GM18951 (cell line): ENCODE data around the gene TRAF3.
"Not testable (repeated sequence)": the region's sequence is repeated elsewhere in the genome, so short reads cannot be mapped to it uniquely, and the experiment has no call there.

Source experiments
- POLR2A ChIP-seq: IDR thresholded peaks from 4 replicates; pipeline ENCODE4 v1.6.1; 2011; ENCODE audit warnings: mild to moderate bottlenecking; ENCODE audit not compliant: insufficient read length, insufficient read depth; ENCODE audit errors: extremely low read depth
- in situ Hi-C: fragments of 300-500 bp; cut with MboI; formaldehyde crosslinking; loops from one replicate; pipeline ENCODE4 v1.12.0; 2022; ENCODE audit warnings: low sequenced_read_pairs, mixed read lengths, inconsistent platforms; ENCODE audit not compliant: unreplicated experiment

Gene TRAF3

GRCh38 chr14:102817942-102818940 lies 41.0 kb downstream of the TRAF3 start:
- no peak for TF ChIP-seq POLR2A
- in situ Hi-C loops, result no loop called here

- in situ Hi-C loops, result no loop called here
- TF ChIP-seq POLR2A, result peak; percentile 39
Measured at GRCh38 chr14:102819176-102819628, 42.0 kb downstream of the TRAF3 start.

- TF ChIP-seq POLR2A, result no peak
- in situ Hi-C loops, result no loop called here
Measured at GRCh38 chr14:102819747-102820330, 42.6 kb downstream of the TRAF3 start.

GRCh38 chr14:102821252-102821651 lies 44.0 kb downstream of the TRAF3 start:
- TF ChIP-seq POLR2A, result no peak
- in situ Hi-C loops, result no loop called here

GRCh38 chr14:102822311-102822863 lies 45.1 kb downstream of the TRAF3 start:
- no peak for TF ChIP-seq POLR2A
- in situ Hi-C loops, result no loop called here

GRCh38 chr14:102822887-102823286 lies 45.6 kb downstream of the TRAF3 start:
- in situ Hi-C loops, result not testable (repeated sequence)

GRCh38 chr14:102823546-102823945 lies 46.3 kb downstream of the TRAF3 start:
- in situ Hi-C loops, result no loop called here
- TF ChIP-seq POLR2A, result no peak

- TF ChIP-seq POLR2A, result no peak
- in situ Hi-C loops, result no loop called here
Measured at GRCh38 chr14:102824832-102825231, 47.6 kb downstream of the TRAF3 start.

GRCh38 chr14:102825307-102826095 lies 48.3 kb downstream of the TRAF3 start:
- in situ Hi-C loops, result no loop called here
- no peak for TF ChIP-seq POLR2A

- TF ChIP-seq POLR2A, result no peak
- in situ Hi-C loops, result no loop called here
Measured at GRCh38 chr14:102826161-102826560, 48.9 kb downstream of the TRAF3 start.

GRCh38 chr14:102826751-102827675 lies 49.8 kb downstream of the TRAF3 start:
- TF ChIP-seq POLR2A, result no peak
- in situ Hi-C loops, result no loop called here

GRCh38 chr14:102827716-102828115 lies 50.5 kb downstream of the TRAF3 start:
- no peak for TF ChIP-seq POLR2A
- in situ Hi-C loops, result no loop called here
